ENCODE results near the gene GRM7.

DNA sequence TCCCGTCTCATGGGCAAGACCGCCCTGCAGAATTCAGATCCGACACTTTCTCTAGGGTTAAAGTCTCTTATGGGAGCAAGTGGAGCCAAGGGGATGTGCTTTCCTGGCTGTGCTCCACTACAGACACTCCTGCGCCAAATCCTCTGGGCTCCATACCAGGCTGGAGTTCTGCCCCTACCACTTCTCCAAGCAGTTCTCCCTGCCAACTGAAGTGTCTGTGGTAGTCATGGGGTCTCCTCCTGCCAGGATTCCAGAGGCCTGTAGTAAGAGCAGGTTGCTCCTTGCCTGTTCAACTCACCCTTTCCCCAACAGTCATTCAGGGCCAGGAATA lies 403.2 kb downstream of the GRM7 start:
- TF ChIP-seq, protein P1, sequence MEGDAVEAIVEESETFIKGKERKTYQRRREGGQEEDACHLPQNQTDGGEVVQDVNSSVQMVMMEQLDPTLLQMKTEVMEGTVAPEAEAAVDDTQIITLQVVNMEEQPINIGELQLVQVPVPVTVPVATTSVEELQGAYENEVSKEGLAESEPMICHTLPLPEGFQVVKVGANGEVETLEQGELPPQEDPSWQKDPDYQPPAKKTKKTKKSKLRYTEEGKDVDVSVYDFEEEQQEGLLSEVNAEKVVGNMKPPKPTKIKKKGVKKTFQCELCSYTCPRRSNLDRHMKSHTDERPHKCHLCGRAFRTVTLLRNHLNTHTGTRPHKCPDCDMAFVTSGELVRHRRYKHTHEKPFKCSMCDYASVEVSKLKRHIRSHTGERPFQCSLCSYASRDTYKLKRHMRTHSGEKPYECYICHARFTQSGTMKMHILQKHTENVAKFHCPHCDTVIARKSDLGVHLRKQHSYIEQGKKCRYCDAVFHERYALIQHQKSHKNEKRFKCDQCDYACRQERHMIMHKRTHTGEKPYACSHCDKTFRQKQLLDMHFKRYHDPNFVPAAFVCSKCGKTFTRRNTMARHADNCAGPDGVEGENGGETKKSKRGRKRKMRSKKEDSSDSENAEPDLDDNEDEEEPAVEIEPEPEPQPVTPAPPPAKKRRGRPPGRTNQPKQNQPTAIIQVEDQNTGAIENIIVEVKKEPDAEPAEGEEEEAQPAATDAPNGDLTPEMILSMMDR (IDR thresholded peaks at IDR 0.05; ENCODE audit: low read length) = no peak
- TF ChIP-seq EZH2 (optimal IDR thresholded peaks at IDR 0.05; ENCODE audit: low read depth, low read length) (no peak), EZH2phosphoT487 (IDR thresholded peaks at IDR 0.05; ENCODE audit: low read length) (no peak)
